HL-60/S4 (cell line): ENCODE measurements around the gene SIPA1.

Experiments
- in situ Hi-C: fragments of 300-500 bp; cut with MboI; formaldehyde crosslinking; loops from 2 replicates; pipeline ENCODE4 v1.14.3; 2022; ENCODE audit warnings: low sequenced_read_pairs

The SIPA1 gene

GRCh38 chr11:65700399-65700798 is 62.5 kb downstream of the SIPA1 start:
- in situ Hi-C loops: no loop called here
